GM12891 (cell line): ENCODE data around the gene TSC22D2.
A peak's percentile ranks its signal among the peaks of the same experiment; 100 is the strongest.

Source experiments
- DNase-seq: peaks from one replicate; pipeline ENCODE4 v3.0.0; 2011; ENCODE audit warnings: low spot score; ENCODE audit not compliant: insufficient read length
- FAIRE-seq: peaks from 2 replicates; lab custom pipeline; 2011; peaks lifted over from hg19 to GRCh38; lab: Jason Lieb, UNC
- PAX5 ChIP-seq: IDR thresholded peaks from 2 replicates; pipeline ENCODE4 v1.6.1; 2011; ENCODE audit warnings: low read length, moderate library complexity, mild to moderate bottlenecking; ENCODE audit not compliant: insufficient read depth, severe bottlenecking
- POLR2A ChIP-seq: IDR thresholded peaks from 2 replicates; pipeline ENCODE4 v1.6.1; 2011; ENCODE audit warnings: low read depth, low read length, control low read depth
- POLR2AphosphoS5 ChIP-seq: IDR thresholded peaks from 2 replicates; pipeline ENCODE4 v1.6.1; 2011; ENCODE audit warnings: low read depth, low read length, control low read depth
- POU2F2 ChIP-seq: IDR thresholded peaks from 2 replicates; pipeline ENCODE4 v1.6.1; 2011; ENCODE audit warnings: low read depth, mild to moderate bottlenecking, control low read depth, low read length, moderate library complexity
- SPI1 ChIP-seq: IDR thresholded peaks from 2 replicates; pipeline ENCODE4 v1.6.1; 2011; ENCODE audit warnings: low read depth, low read length, control low read depth
- TAF1 ChIP-seq: IDR thresholded peaks from 2 replicates; pipeline ENCODE4 v1.6.1; 2011; ENCODE audit warnings: low read depth, low read length, control low read depth

The TSC22D2 gene

DNA sequence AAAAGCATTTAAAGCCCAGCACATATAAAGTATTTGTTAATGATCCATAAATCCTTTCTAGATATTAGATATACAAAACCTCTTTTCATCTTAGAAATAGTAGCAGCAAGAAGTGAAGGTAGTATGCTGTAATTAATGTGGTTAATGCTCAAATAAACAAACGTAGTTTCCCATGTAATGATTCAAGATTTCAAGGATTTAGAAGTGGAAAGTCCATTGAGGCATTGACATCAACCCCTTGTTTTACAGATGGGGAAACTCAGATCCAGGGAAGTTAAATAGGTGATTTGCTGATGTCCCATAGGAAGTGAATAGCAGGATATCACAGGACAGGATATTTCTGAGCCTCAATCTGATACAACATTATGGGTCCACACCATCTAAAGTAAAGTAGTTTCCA, 47.2 kb downstream of the TSC22D2 start:
- FAIRE-seq: peak; percentile 40
- TF ChIP-seq POLR2A (no peak), POLR2AphosphoS5 (no peak), SPI1 (no peak), TAF1 (no peak), POU2F2 (no peak), PAX5 (no peak)
- DNase-seq: no peak

DNA sequence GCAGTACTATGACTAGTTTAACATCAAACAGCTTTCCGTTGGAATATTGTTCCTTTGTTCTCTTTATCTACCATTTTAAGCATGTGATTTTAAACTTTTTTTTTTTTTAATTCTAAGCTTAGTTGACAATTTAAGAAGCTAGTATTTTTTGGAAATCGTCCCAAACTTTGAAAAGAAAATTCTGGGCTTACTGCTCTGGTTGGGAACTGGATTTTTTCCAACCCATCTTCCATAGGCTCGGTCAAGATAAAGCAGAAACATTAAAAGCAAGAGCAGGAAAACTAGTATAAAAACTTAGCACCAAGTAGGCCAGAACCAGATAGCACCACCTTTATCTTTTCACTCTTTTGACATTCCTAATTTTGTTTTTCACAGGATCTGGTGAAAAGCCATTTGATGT, 49.9 kb downstream of the TSC22D2 start:
- DNase-seq: no peak
- no peak for TF ChIP-seq PAX5
- no peak for TF ChIP-seq POU2F2
- no peak for TF ChIP-seq POLR2A
- TF ChIP-seq SPI1: no peak
- TF ChIP-seq POLR2AphosphoS5: no peak
- no peak for TF ChIP-seq TAF1
- no peak for FAIRE-seq

DNA sequence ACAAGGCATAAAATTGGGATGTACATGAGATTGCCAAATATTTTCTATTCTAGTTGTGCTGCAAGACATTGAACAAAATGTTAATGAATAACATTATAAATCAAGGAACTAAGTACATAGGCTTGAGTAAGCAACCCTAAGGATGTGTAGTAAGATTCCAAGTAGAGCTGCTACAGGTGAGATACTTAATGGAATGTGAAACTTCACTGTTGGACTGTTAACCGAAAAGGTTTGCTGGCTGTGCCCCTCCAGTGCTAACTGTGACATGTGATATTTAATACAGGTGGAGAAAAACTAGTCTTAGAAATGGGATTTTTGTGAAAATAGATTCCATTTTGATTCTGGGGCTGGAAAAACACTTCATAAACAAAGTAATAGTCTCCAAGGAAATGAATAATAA, 52.4 kb downstream of the TSC22D2 start:
- FAIRE-seq: no peak
- no peak for DNase-seq
- no peak for TF ChIP-seq POLR2AphosphoS5
- no peak for TF ChIP-seq TAF1
- TF ChIP-seq PAX5: no peak
- no peak for TF ChIP-seq POLR2A

DNA sequence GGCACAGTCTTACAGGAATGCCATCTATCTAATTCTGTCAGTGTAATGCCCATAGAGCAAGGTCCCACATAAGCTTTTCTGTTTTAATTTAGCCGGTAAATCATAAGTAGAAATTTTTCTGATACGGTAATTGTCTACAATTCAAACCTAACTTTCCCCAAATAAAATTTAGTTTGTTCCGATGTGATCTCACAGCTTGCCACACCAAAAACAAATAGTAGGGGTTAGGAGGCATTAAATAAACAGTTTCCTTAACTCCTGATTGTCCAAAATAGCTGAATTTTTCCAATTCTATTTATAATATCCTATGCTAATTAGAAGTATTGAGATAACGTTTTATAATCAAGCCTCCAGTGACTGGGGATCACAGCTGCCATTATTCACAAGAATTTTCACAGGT, 53.3 kb downstream of the TSC22D2 start:
- DNase-seq (no peak), FAIRE-seq (no peak)
- TF ChIP-seq SPI1 (no peak), POLR2A (no peak), PAX5 (no peak), POU2F2 (no peak), POLR2AphosphoS5 (no peak)

DNA sequence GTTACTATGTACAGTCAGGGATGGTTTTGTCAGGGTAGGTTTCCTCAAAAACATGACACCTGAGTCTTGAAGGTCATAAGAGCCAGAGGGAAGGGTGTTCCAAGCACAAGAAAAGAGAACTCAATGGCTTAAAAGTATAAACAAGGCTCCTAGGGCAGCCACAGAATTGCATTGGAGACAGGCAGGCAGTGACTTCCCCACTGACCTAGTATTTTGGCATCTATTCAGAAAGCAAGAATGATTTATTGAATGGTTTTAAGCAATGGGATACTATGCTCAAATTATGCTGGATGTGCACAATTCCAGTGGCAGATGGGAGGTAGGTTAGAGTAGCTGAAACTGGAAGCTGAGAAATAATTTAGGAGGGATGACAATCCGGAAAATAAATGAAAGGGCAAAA, 54.0 kb downstream of the TSC22D2 start:
- FAIRE-seq (no peak), DNase-seq (no peak)
- TF ChIP-seq TAF1: no peak
- TF ChIP-seq PAX5: no peak
- TF ChIP-seq POLR2A: no peak
- TF ChIP-seq SPI1: no peak
- TF ChIP-seq POU2F2: no peak
- no peak for TF ChIP-seq POLR2AphosphoS5

DNA sequence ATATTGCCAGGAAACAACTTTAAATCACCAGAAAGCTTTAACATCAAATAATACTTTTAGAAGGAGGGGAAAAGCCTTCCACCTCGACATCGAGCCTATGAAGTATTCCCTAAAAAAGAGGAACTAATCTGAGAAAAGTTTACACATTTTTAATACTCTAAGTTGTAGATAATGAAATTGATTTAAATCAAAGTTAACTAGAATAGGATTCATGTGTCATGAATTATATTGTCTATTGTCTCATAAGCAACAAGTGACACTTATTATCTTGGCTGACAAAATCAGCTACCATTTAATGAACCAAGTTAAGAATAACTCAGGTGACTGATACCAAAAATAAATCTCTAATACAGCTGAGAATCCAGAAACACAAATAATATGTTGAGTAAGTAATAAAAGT, 56.6 kb downstream of the TSC22D2 start:
- DNase-seq (no peak), FAIRE-seq (no peak)
- TF ChIP-seq TAF1: no peak
- no peak for TF ChIP-seq POLR2AphosphoS5
- TF ChIP-seq SPI1: no peak
- TF ChIP-seq PAX5: no peak
- no peak for TF ChIP-seq POLR2A
- TF ChIP-seq POU2F2: no peak

DNA sequence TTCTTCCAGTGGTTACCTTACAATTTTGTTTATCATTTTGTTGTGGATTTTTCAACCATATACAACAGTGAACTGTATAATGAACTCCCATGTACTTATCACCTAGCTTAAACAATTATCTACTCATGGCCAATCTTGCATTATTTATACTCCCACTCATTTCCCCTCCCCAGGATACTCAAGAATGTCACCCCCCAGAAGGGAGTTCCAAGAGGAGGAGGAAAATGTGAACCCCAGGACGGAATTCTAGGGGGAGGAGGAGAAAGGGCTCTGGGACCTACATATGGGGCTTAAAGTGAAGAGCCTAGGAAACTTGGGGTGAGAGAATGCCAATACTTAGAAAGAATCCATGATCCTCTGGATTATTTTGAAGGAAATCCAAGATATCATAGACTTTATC, 59.3 kb downstream of the TSC22D2 start:
- FAIRE-seq (no peak), DNase-seq (no peak)
- TF ChIP-seq POU2F2: no peak
- no peak for TF ChIP-seq PAX5
- no peak for TF ChIP-seq SPI1
- no peak for TF ChIP-seq POLR2A
- TF ChIP-seq POLR2AphosphoS5: no peak
- no peak for TF ChIP-seq TAF1

DNA sequence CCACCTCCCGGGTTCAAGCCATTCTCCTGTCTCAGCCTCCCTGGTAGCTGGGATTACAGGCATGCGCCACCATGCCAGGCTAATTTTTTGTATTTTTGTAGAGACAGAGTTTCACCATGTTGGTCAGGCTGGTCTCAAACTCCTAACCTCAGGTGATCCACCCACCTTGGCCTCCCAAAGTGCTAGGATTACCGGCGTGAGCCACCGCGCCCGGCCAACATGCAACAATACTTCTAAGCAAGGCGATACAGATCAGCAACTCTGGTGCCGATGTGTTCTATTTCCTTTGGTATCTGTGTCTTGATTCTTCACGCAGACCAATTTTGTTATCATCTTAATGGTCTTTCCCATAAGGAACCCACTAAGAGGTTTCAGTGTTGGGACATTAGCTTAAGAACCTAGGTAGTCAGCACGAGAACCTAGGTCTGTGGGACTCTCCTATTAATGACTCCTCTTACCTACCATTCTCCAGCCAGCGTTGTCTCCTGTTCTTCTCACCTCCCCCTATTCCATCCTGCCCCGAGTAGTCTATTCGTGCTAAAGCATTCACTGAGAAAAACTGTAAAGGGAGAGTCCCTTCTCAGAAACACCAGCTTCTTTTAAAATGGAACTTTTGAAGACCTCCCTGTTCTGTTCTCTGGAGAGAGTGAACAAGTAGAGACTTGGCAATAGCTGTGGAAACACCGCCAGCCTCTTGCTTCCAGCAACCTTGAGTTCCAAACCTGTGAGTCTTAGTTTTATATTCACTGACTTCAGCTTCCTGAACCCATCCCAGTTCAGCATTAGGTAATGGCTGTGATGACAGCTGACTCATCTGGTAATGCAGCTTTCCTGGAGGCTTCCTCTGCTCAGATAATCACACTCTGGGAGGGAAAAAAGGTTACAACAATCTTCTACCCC, 61.2 kb downstream of the TSC22D2 start:
- FAIRE-seq (no peak), DNase-seq (no peak)
- TF ChIP-seq POLR2AphosphoS5: no peak
- TF ChIP-seq SPI1: no peak
- no peak for TF ChIP-seq POLR2A
- TF ChIP-seq PAX5: no peak
- TF ChIP-seq TAF1: no peak
- no peak for TF ChIP-seq POU2F2

DNA sequence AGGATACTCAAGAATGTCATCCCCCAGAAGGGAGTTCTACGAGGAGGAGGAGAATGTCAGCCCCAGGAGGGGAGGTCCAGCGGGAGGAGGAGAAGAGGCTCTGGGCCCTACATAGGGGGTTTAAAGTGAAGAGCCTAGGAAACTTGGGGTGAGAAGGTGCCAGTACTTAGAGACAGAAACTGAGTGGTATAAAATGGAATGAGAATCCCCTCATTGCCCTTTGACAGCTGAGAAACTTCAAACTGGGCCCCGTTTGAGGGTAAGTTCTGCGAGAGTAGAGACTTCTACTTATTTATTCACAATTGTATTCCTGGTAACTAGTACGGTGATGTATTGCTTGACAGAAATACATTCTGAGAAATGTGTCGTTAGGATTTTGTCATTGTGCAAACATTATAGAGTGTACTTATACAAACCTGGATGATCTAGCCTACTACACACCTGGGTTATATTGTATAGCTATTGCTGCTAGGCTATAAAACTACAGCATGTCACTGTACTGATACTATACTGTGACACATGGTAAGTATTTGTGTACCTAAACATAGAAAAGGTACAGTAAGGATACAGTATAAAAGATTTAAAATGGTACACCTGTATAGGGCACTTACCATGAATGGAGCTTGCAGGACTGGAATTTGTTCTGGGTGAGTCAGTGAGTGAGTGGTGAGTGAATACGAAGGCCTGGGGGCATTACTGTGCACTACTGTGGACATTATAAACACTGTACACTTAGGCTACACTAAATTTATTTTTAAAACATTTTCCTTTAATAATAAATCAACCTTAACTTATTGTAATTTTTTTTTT, 62.0 kb downstream of the TSC22D2 start:
- DNase-seq: no peak
- FAIRE-seq: no peak
- TF ChIP-seq POLR2A (no peak), SPI1 (no peak), POLR2AphosphoS5 (no peak), TAF1 (no peak), POU2F2 (no peak), PAX5 (no peak)
